HG02981 (cell line): ENCODE measurements around the gene TRERF1.
A peak's percentile ranks its signal among the peaks of the same experiment; 100 is the strongest.
"Not testable (repeated sequence)": the region's sequence is repeated elsewhere in the genome, so short reads cannot be mapped to it uniquely, and the experiment has no call there.

Experiments
- ATAC-seq: cut with Tn5 transposase; IDR thresholded peaks from one replicate; pipeline ENCODE4 v1.9.1; 2021; ENCODE audit warnings: mild to moderate bottlenecking, moderate library complexity; ENCODE audit not compliant: unreplicated experiment

Gene TRERF1, protein sequence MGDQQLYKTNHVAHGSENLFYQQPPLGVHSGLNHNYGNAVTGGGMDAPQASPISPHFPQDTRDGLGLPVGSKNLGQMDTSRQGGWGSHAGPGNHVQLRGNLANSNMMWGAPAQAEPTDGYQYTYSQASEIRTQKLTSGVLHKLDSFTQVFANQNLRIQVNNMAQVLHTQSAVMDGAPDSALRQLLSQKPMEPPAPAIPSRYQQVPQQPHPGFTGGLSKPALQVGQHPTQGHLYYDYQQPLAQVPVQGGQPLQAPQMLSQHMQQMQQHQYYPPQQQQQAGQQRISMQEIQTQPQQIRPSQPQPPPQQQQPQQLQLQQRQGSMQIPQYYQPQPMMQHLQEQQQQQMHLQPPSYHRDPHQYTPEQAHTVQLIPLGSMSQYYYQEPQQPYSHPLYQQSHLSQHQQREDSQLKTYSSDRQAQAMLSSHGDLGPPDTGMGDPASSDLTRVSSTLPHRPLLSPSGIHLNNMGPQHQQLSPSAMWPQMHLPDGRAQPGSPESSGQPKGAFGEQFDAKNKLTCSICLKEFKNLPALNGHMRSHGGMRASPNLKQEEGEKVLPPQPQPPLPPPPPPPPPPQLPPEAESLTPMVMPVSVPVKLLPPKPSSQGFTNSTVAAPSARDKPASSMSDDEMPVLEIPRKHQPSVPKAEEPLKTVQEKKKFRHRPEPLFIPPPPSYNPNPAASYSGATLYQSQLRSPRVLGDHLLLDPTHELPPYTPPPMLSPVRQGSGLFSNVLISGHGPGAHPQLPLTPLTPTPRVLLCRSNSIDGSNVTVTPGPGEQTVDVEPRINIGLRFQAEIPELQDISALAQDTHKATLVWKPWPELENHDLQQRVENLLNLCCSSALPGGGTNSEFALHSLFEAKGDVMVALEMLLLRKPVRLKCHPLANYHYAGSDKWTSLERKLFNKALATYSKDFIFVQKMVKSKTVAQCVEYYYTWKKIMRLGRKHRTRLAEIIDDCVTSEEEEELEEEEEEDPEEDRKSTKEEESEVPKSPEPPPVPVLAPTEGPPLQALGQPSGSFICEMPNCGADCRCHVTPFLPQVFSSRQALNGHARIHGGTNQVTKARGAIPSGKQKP (N-terminal part only)

DNA sequence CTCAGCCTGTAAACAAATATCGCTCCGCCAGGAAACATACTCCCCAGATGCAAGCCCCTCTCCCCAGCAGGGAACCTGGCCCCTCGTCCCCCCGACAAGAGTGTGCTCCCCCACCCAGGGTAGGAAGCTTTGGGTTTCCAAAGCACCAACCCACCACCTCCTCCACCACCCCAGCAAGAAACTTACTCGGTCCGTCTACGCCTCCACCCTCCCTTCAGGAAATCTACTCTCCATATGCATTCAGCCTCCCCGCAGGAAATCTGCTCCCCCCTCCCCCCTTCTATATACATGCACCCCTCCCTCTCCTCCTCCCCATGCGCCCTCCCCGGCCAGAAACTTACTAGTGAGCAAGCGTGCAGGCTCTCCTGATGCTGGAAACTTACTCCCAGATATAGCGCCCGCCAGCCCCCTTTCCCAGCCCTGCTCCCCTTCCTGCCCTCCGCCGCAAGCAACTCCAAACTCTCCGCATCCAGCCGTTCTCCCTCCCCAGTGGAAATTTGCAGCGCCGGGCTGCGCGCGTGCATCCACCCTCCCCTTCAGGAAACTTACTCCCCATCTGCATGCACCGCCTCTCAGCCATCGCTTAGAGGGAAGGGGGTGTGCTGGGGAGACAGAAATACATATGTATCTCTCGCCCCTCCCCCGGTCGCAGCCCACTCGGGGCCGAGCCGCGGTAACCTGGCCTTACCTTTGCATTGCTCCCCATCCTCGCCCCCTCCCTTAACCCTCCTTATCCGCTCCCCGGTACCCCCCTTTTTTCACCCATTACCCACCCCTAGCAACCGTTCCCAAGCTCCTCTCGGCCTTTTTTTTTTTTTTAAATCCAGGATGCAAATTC, at the start of gene TRERF1:
Gene TRERF1, minus strand, starts transcription at position 594 of the 838 bp plus-strand sequence. CDS start 182,336 bp downstream, outside the sequence.
- ATAC-seq = no peak

DNA sequence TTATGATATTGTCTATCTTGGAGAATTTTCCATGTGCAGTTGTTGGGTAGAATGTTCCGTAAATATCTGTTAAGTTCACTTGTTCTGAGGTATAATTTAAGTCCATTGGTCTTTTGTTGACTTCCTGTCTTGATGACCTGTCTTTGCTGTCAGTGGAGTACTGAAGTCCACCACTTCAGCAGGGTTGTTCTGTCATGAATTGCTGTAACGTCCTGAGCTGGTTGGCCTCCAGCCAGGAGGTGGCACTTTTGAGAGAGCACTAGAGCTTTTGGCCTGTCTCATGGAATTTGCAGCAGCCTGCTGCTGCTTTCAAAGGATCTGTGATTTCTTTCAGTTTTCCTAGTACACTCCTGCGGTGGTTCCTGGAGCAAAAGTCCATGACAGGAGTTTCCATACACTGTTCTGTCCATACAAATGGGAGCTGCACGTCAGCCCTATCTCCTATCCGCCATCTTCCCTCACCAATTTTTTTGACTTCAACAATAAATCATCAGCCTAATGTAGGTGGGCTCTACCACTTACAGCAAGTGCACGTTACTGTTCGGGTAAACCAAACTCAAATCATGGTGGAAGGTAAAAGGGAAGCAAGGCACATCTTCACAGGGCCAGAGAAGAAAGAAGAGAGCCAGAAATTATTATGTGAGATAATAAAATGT, 46.9 kb upstream of the TRERF1 start:
- ATAC-seq = no peak

DNA sequence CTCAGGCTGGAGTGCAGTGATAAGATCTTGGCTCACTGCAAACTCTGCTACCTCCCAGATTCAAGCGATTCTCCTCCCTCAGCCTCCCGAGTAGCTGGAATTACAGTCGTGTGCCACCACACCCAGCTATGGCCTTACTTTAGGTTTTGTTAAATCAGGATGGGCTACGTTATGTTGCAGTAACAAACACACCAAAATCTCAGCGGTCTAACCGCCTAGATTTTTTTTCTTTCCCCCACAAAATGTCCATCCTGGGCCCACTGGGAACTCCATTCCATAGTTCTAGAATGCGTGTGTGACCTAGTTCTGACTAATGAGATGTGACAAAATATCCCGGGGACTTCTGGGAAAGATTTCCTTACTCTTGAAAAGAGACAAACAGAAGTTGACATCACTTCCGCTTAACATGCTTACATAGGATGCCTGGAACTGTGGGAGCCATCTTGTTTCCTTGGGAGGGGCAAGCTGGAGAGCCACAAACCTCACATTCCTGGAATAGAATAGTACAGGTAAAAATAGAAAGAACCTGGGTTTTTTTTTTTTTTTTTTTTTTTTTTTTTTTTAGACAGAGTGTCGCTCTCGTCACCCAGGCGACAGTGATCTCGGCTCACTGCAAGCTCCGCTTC, 42.3 kb upstream of the TRERF1 start:
- ATAC-seq = no peak

DNA sequence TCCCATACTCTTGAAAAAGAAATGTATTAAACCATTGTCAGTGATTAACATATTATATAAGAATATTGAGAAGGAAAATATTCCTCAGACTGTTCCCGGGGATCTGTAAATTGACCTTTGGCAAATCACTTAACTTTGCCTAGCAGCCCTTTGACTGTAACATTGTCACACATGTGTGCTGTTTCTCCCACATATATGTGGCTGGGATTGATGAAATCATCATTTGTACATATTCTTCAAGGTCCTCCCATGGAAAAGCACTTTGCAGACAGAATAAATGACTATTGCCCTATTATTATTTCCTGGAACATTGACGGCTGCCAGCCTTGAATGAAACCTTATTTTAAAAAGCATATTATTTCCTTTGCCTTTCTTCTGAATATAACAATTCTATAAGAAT, 36.4 kb upstream of the TRERF1 start:
- ATAC-seq = no peak

DNA sequence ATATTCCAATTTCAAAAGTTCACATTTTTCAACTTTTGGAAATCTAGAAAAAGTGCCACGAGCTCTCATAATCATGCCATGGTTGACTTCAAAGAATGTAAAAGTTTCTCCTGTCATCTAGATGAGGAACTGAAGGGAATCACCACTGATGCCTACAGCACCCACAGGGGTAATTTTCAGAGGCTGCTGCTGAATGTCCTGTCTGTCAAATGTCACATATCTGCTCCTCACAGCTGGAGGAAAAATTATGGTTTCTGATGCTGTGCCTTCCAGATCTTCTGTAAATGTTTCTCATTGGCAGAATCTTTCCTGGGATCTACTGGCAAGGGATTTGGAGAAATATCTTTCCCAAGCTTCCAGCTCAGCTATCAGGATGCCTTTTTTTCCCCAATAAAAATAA, 32.5 kb upstream of the TRERF1 start:
- no peak for ATAC-seq

DNA sequence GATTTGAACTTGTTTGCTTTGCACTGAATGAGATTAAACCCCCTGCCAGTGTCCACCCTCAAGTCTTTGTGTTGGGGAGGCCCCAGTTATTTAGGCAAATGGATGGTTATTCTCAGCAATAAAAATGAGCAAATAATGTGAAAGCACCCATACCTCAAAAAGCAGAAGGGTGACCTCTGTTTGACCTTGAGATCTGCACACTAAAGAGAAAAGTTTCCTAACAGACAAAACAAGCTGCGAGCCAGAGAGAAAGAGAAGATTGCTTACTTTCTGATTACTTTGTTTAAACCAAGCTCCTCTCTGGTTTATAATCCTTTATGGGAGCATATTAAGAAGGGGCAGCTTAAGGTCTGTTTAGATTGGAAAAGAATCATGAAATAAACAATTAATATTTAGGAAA, 30.4 kb upstream of the TRERF1 start:
- ATAC-seq = no peak

DNA sequence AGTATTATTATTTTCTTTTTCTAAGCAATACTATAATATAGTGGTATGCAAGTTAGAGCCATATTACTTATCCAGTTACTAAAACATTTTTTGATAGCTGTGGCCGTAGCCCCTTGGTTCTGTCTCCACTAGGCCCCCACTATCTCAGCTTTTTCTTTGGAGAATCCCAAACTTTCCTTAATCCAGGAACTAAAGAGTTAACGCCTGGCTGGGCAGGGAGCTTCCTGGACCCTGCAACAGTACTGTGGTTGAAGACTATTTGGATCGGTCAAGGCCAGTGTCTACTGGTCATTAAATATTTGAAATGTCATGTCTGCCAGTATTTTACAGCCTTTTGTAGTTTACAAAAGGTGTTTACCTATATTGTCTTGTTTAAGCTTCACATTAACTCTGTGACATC, 20.0 kb upstream of the TRERF1 start:
- ATAC-seq = no peak

DNA sequence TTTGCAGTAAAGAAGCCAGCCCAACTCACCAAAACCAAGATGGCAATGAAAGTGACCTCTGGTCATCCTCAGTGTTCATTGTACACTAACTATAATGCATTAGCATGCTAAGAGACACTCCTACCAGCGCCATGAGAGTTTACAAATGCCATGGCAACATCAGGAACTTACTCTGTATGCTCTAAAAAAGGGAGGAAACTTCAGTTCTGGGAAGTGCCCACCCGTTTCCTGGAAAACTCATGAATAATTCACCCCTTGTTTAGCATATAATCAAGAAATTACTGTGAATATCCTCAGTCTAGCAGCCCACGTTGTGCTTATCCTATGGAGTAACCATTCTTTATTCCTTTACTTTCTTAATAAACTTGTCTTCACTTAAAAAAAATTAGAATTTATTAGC, 19.4 kb upstream of the TRERF1 start:
- no peak for ATAC-seq

DNA sequence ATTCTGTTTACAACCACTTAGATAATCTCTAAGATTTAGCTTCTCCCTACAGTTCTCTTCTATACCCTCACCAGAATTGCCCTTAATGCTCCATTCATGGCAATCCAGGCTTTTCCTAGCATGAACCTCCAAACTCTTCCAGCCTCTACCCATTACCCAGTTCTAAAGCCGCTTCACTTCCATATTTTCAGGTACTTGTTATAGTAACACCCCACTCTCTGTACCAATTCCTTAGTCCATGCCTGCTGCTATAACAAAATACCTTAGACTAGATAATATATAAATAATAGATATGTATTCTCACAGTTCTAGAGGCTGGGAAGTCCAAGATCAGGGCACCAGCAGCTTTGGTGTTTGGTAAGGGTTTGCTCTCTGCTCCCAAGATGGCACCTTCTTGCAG, 16.5 kb upstream of the TRERF1 start:
- ATAC-seq = no peak

DNA sequence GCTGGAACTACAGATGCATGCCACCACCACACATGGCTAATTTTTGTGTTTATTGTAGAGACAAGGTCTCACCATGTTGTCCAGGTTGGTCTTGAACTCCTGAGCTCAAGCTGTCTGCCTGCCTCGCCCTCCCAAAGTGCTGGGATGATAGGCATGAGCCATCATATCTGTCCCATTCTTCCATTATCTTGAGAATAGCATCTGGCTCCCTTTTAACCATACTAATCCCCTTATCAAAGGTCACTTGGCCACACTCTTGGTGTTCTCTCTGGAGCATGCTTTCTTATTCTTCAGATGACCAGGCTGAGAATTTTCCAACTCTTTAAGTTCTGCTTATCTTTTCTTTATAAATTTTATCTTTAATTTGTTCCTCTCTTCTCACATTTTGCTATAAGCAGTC, 15.9 kb upstream of the TRERF1 start:
- ATAC-seq = no peak

DNA sequence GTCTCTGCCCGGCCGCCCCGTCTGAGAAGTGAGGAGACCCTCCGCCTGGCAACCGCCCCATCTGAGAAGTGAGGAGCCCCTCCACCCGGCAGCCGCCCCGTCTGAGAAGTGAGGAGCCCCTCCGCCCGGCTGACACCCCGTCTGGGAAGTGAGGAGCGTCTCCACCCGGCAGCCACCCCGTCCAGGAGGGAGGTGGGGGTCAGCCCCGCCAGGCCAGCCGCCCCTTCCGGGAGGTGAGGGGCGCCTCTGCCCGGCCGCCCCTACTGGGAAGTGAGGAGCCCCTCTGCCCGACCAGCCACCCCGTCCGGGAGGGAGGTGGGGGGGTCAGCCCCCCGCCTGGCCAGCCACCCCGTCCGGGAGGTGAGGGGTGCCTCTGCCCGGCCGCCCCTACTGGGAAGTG, 14.7 kb upstream of the TRERF1 start:
- ATAC-seq = not testable (repeated sequence)

DNA sequence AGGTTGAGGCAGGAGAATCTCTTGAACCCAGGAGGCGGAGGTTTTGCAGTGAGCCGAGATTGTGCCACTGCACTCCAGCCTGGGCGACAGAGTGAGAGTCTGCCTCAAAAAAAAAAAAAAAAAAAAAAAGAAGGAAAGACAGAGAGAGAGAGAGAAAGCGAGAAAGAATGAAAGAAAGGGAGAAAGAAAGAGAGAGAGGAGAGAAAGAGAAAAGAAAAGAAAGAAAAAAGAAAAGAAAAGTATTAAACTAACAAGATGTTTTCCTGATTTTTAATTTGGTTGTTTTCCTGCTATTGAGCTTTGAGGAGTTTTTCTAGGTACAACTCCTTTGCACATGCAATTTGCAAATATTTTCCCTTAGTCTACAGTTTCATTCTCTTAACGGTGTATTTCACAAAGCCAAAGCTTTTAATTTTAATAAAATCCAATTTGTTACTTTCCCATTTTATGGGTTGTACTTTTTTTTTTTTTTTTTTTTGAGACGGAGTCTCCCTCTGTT, 10.8 kb upstream of the TRERF1 start:
- no peak for ATAC-seq

DNA sequence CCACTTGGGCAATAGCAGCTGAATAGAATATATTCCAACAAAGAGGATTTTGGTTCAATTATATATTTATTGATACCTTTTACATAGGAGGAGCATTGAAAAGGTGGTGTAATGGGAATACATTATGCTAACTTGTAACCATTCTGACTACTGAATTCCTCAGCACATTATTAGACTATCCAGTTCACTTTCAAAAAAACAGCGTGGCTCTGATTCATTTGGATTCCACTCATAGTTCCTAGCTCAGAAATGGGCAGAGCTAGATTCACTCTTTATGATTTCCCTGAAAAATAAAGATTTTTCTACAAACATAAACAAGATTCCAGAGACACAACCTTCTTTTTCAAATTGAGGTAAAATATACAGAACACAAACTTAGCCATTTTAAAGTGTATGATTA, 9.2 kb upstream of the TRERF1 start:
- ATAC-seq = no peak

DNA sequence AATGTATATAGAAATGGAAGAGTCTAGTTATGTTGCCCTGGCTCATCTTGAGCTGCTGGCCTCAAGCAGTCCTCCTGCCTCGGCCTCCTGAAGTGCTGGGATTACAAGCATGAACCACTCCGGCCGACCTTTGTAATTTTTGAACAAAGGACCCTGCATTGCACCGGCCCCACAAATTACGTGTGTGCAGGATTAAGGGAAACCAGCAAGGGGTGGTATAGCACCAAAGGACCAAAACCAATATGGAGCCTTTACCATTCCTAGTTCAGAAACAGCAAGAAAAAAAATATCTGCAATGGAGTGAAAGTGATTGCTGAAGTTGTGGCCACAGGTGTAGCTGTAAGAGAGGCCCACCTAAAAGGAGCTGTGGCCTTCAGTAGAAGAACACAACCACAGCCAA, 8.2 kb upstream of the TRERF1 start:
- no peak for ATAC-seq

DNA sequence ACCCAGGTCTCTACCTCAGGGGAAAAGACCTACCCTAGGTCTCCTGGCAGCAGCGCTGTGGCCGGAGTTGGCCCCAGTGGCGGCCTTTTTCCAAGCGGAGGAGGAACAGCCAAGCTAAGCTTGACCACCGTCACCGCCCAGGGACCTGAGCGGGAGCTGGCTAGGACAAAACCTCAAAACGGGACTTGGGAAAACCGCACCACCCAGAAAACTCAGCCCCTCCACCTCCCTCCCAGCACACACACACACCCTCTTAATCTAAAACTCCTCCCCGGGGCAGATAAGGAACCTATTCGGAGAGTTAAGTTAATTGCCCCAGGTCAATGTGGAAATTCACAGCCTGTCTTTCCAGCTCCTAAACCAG, 2.7 kb upstream of the TRERF1 start:
- ATAC-seq = no peak

DNA sequence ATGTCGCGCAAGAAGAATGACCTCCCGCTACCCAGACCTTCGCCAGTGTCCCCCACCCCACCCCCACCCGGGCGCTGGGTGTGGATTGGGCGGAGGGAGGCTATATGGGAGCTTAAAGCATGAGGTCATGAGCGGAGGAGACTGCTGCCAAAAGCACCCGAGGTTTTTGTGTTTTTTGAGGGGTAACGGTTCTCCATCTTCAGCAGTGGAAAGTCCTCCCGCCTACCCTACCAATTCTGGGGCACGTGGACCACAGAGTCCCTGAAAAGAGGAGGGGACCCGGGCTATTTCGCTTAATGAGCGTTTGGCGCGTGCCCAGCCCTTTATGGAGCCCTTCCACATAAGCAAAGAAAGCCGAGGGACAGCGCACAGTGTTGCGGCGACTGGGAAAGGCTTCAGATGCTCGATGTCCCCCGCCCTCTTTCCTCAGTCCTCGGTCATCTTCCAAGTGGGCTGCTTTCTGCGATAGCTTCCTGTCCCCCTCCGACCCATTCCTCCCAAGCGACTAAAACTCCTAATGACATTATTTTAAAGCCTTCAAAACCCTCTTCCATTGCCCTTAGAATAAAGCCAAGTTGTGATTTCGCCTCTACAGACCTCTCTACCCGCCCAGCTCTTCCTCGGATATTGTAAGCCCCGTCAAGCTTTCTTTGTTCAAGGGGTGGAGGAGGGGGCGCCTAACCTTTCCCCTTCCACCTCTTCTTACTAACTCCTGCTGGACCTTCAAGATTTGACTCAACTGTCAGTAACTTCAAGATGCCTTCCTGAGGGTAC, 2.1 kb upstream of the TRERF1 start:
- no peak for ATAC-seq

DNA sequence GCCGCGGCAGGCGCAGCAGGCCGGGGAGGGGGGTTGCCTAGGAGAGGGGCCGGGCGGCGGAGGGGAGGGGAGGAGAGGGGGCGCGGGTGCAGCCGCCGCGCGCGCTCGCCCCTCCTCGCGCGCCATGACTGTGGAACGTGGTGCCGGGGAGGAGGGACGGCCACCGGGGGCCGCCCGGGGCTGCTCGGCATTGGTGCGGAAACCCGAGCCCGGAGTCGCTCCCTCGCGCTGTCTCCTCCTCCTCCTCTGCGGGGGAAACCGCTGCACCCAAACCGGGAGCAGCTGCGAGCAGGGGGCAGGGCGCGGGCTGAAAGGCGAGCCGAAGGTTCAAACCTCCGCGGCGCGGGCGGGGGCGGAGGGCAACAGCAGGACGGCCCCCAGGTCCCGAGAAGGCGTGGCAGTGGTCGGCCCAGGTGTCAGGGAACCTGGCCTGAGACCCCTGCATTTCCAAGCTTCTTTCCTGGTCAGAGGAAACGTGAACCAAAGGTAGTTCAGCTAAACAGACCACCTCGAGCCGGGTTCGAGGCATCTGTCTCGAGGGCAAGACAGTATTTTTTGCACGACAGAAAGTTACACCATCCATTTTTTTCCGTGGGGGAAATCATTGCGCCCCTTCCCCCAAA, 1.4 kb upstream of the TRERF1 start:
- ATAC-seq = peak; percentile 48
